Ureter (tissue), 1 donor: Measurements from ENCODE around the gene CLTC. TPM values are rescaled to one million over a fixed set of nuclear protein-coding genes. Genes with fewer than 3 reads are reported as not detected.

Source experiments
- DNase-seq: peaks from one replicate; pipeline ENCODE4 v3.0.0-alpha.2; 2020; ENCODE audit warnings: low spot score
- total RNA-seq: library from RNA; stranded (reverse); gene quantifications from one replicate; pipeline ENCODE4 v1.2.4, GENCODE V29; 2023
- donor health status: DM: yes; HTN: yes; CAD: no.

The CLTC gene
- total RNA-seq, 1 donor from 2014 or later = 293 TPM

GRCh38 chr17:59680314-59680713 is 60.6 kb downstream of the CLTC start:
- DNase-seq = no peak

- DNase-seq = no peak
Measured at GRCh38 chr17:59683283-59683682, 63.6 kb downstream of the CLTC start.

GRCh38 chr17:59684967-59685366 is 65.3 kb downstream of the CLTC start:
- no peak for DNase-seq

GRCh38 chr17:59688008-59688407 is 68.3 kb downstream of the CLTC start:
- DNase-seq = no peak

- DNase-seq = no peak
Measured at GRCh38 chr17:59688496-59688895, 68.8 kb downstream of the CLTC start.

- DNase-seq = no peak
Measured at GRCh38 chr17:59693582-59693981, 73.9 kb downstream of the CLTC start.

GRCh38 chr17:59694344-59694743 is 74.6 kb downstream of the CLTC start:
- DNase-seq = no peak

GRCh38 chr17:59695945-59696681 is 76.4 kb downstream of the CLTC start:
- no peak for DNase-seq

GRCh38 chr17:59696682-59697277 is 77.1 kb downstream of the CLTC start:
- DNase-seq = no peak

GRCh38 chr17:59698143-59698542 is 78.4 kb downstream of the CLTC start:
- DNase-seq = no peak

GRCh38 chr17:59699218-59699617 is 79.5 kb downstream of the CLTC start:
- no peak for DNase-seq

GRCh38 chr17:59699786-59700185 is 80.1 kb downstream of the CLTC start:
- no peak for DNase-seq

GRCh38 chr17:59702304-59702703 is 82.6 kb downstream of the CLTC start:
- no peak for DNase-seq

- peak; percentile 98 for DNase-seq
Measured at GRCh38 chr17:59707149-59707970, 87.7 kb downstream of the CLTC start, which contains the start of the genes PTRH2 and VMP1. TSS of gene PTRH2 (minus strand) at chr17:59707430. CDS start at chr17:59697978, 9,452 bp downstream. TSS of gene VMP1 (plus strand) at chr17:59707654. CDS start at chr17:59731447, 23,793 bp downstream.

- DNase-seq = no peak
Measured at GRCh38 chr17:59707971-59708430, 88.3 kb downstream of the CLTC start.

GRCh38 chr17:59711936-59712335 is 92.2 kb downstream of the CLTC start:
- DNase-seq = no peak

- no peak for DNase-seq
Measured at GRCh38 chr17:59712862-59713261, 93.2 kb downstream of the CLTC start.

- DNase-seq = no peak
Measured at GRCh38 chr17:59714255-59714654, 94.6 kb downstream of the CLTC start.

GRCh38 chr17:59716427-59716826 is 96.7 kb downstream of the CLTC start:
- no peak for DNase-seq

- no peak for DNase-seq
Measured at GRCh38 chr17:59719526-59719925, 99.8 kb downstream of the CLTC start.

GRCh38 chr17:59722623-59723022 is 102.9 kb downstream of the CLTC start:
- no peak for DNase-seq

GRCh38 chr17:59723041-59723440 is 103.3 kb downstream of the CLTC start:
- DNase-seq = no peak
